GM18508 (cell line): ENCODE results near the gene LMTK3.
"Not testable (repeated sequence)": the region's sequence is repeated elsewhere in the genome, so short reads cannot be mapped to it uniquely, and the experiment has no call there.

Source experiments
- ATAC-seq: cut with Tn5 transposase; IDR thresholded peaks from one replicate; pipeline ENCODE4 v1.9.1; 2021; ENCODE audit warnings: moderate number of reproducible peaks; ENCODE audit not compliant: insufficient read depth, unreplicated experiment

Gene LMTK3

GRCh38 chr19:48539503-48540096 is 28.0 kb upstream of the LMTK3 start:
- ATAC-seq = no peak

- ATAC-seq = not testable (repeated sequence)
Observed at GRCh38 chr19:48538057-48538456, 26.4 kb upstream of the LMTK3 start.

GRCh38 chr19:48537541-48537940 is 25.9 kb upstream of the LMTK3 start:
- no peak for ATAC-seq

GRCh38 chr19:48533770-48534169 is 22.1 kb upstream of the LMTK3 start:
- no peak for ATAC-seq

GRCh38 chr19:48530770-48531169 is 19.1 kb upstream of the LMTK3 start:
- ATAC-seq = no peak

- no peak for ATAC-seq
Observed at GRCh38 chr19:48530066-48530720, 18.6 kb upstream of the LMTK3 start.

- no peak for ATAC-seq
Observed at GRCh38 chr19:48529156-48529555, 17.5 kb upstream of the LMTK3 start.

- no peak for ATAC-seq
Observed at GRCh38 chr19:48524732-48525131, 13.1 kb upstream of the LMTK3 start.

- no peak for ATAC-seq
Observed at GRCh38 chr19:48524221-48524620, 12.6 kb upstream of the LMTK3 start.

GRCh38 chr19:48520134-48520533 is 8.5 kb upstream of the LMTK3 start:
- ATAC-seq = no peak

GRCh38 chr19:48519426-48519825 is 7.8 kb upstream of the LMTK3 start:
- ATAC-seq = not testable (repeated sequence)

GRCh38 chr19:48518207-48518606 is 6.6 kb upstream of the LMTK3 start:
- no peak for ATAC-seq

GRCh38 chr19:48516536-48516935 is 4.9 kb upstream of the LMTK3 start:
- ATAC-seq = no peak

- no peak for ATAC-seq
Observed at GRCh38 chr19:48514123-48514458, 2.5 kb upstream of the LMTK3 start.

- ATAC-seq = no peak
Observed at GRCh38 chr19:48513289-48514122, 1.9 kb upstream of the LMTK3 start.

- ATAC-seq = no peak
Observed at GRCh38 chr19:48512504-48513288, 1.1 kb upstream of the LMTK3 start.

- ATAC-seq = no peak
Observed at GRCh38 chr19:48511321-48511731, 309 bp downstream of the LMTK3 start.

GRCh38 chr19:48510421-48511268 is 990 bp downstream of the LMTK3 start:
- ATAC-seq = no peak

- no peak for ATAC-seq
Observed at GRCh38 chr19:48509467-48510194, 2.0 kb downstream of the LMTK3 start.
